ENCODE measurements around the gene EFNA1. TPM values are rescaled to one million over a fixed set of nuclear protein-coding genes. Genes with fewer than 3 reads are reported as not detected.

EFNA1 gene
- total and polyA plus RNA-seq, 2 of the 13 experiments (the other 11 are each of a cell fraction or from before 2014, with no cell fraction given): 81.8 to 874 TPM

DNA sequence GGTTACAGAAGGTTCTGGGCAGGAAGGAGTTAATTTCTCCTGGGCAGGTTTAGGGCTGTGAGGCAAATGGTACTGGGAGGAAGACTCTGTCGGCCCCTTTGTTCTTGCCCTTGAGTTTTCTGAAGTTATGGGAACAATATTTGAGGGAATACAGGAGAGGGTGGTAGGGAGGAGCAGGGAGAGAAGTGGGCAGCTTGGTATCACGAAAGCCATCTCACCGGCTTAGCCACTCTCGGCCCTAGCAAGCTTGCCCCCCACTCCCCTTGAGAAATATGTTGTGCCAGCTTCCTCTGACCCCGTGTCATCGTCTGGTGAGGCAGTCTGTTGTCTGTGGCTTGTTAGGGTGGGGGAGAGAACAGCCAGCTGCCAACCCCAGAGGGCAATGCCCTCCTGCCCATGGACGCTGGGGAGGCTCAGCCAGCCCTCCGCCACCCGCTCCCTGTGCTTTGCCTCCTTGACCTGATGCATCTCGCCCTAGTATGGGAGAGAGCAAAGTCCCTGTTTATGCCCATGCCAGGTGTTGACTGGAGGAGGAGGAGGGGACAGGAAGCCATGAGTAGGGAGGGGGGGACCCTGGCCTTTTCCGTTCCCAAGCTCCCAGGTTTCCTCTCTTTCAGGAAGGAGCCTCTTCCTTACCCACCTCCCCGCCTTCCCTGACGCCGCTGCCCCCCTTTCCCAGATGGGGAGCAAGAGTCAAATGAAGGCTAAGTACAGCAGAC, 1.2 kb downstream of the EFNA1 start (continued):
- TF ChIP-seq, protein P1, sequence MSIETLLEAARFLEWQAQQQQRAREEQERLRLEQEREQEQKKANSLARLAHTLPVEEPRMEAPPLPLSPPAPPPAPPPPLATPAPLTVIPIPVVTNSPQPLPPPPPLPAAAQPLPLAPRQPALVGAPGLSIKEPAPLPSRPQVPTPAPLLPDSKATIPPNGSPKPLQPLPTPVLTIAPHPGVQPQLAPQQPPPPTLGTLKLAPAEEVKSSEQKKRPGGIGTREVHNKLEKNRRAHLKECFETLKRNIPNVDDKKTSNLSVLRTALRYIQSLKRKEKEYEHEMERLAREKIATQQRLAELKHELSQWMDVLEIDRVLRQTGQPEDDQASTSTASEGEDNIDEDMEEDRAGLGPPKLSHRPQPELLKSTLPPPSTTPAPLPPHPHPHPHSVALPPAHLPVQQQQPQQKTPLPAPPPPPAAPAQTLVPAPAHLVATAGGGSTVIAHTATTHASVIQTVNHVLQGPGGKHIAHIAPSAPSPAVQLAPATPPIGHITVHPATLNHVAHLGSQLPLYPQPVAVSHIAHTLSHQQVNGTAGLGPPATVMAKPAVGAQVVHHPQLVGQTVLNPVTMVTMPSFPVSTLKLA (IDR thresholded peaks at IDR 0.05): no peak; the same call in 1 of the 2 replicates
- TF ChIP-seq BRF2 (CRISPR knock-in tag; IDR thresholded peaks at IDR 0.05) (no peak), PAWR (CRISPR knock-in tag; IDR thresholded peaks at IDR 0.05; ENCODE audit: borderline replicate concordance) (no peak), GTF2F1 (IDR thresholded peaks at IDR 0.05; ENCODE audit: low read length) (no peak), TAF15 (IDR thresholded peaks at IDR 0.05; ENCODE audit: low read depth, low read length, poor library complexity, severe bottlenecking) (no peak), MYC (CRISPR knock-in tag; IDR thresholded peaks at IDR 0.05; ENCODE audit: borderline replicate concordance) (peak; percentile 77), ESRRA (CRISPR knock-in tag; IDR thresholded peaks at IDR 0.05; ENCODE audit: low read depth) (peak; percentile 80; the same call in 1 of the 2 replicates), TBL1XR1 (IDR thresholded peaks at IDR 0.05; ENCODE audit: borderline replicate concordance, low read length, partially characterized antibody) (no peak), MLLT10 (CRISPR knock-in tag; IDR thresholded peaks at IDR 0.05) (no peak), ZMAT3 (CRISPR knock-in tag; conservative IDR thresholded peaks at IDR 0.05) (0 out of 2 replicates have a peak, but pooled peaks have one; percentile 60), CHCHD3 (CRISPR knock-in tag; IDR thresholded peaks at IDR 0.05) (no peak)
- TF ChIP-seq, protein P2, sequence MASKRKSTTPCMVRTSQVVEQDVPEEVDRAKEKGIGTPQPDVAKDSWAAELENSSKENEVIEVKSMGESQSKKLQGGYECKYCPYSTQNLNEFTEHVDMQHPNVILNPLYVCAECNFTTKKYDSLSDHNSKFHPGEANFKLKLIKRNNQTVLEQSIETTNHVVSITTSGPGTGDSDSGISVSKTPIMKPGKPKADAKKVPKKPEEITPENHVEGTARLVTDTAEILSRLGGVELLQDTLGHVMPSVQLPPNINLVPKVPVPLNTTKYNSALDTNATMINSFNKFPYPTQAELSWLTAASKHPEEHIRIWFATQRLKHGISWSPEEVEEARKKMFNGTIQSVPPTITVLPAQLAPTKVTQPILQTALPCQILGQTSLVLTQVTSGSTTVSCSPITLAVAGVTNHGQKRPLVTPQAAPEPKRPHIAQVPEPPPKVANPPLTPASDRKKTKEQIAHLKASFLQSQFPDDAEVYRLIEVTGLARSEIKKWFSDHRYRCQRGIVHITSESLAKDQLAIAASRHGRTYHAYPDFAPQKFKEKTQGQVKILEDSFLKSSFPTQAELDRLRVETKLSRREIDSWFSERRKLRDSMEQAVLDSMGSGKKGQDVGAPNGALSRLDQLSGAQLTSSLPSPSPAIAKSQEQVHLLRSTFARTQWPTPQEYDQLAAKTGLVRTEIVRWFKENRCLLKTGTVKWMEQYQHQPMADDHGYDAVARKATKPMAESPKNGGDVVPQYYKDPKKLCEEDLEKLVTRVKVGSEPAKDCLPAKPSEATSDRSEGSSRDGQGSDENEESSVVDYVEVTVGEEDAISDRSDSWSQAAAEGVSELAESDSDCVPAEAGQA (IDR thresholded peaks at IDR 0.05; ENCODE audit: low read depth): peak; percentile 34; the same call in 1 of the 2 replicates
- TF ChIP-seq, protein P2 (CRISPR knock-in tag; IDR thresholded peaks at IDR 0.05; ENCODE audit: borderline replicate concordance): no peak
- TF ChIP-seq, protein P3, sequence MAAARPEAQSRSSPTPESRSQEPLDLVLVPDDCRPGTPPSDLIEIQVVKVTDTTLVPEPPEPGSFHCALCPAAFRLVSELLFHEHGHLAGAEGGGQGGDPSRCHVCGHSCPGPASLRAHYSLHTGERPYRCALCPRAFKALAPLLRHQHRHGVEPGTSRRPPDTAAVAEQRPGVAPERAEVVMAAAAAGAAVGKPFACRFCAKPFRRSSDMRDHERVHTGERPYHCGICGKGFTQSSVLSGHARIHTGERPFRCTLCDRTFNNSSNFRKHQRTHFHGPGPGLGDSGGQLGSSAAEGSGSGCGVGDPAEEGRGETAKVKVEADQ (CRISPR knock-in tag; IDR thresholded peaks at IDR 0.05; ENCODE audit: borderline replicate concordance): no peak
- TF ChIP-seq, protein P4, sequence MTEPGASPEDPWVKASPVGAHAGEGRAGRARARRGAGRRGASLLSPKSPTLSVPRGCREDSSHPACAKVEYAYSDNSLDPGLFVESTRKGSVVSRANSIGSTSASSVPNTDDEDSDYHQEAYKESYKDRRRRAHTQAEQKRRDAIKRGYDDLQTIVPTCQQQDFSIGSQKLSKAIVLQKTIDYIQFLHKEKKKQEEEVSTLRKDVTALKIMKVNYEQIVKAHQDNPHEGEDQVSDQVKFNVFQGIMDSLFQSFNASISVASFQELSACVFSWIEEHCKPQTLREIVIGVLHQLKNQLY (CRISPR knock-in tag; IDR thresholded peaks at IDR 0.05): peak; percentile 69; the same call in 1 of the 2 replicates

Data from HepG2 (cell line).